K562 (cell line): ENCODE data around the gene LEPROT. TPM values are rescaled to one million over a fixed set of nuclear protein-coding genes. Genes with fewer than 3 reads are reported as not detected.

Experiments
- ATAC-seq: fragments of 200-7000 bp; cut with Tn5 transposase; 3 replicates; pipeline ENCODE4 v1.9.1; 2020; ENCODE audit warnings: moderate library complexity
- BruUV-seq: library from RNA; stranded (reverse); fragments of 400-500 nt; replicated peaks from 2 replicates; lab custom pipeline; 2021; lab: Mats Ljungman, UMichigan
- CTCF ChIA-PET: fragments of 300-600 bp; formaldehyde crosslinking; extraction: SDS; loops from one replicate; lab custom pipeline; 2021; ENCODE audit warnings: low intra/inter-chr PET ratio; lab: Yijun Ruan, JAX
- POLR2A ChIA-PET: fragments of 300-600, 350-650 bp; sonication (Branson Sonifier 250); formaldehyde crosslinking; extraction: SDS; loops from one replicate; lab custom pipeline; 2021; ENCODE audit warnings: antibody characterized with exemption, inconsistent platforms; lab: Yijun Ruan, JAX
- DNase-seq, 4 experiments: peaks; one replicate each; pipeline versions ENCODE4 v3.0.0 to v3.0.0-alpha.2; 2011 to 2018; ENCODE audit warnings: low spot score in 3 of 4, mixed read lengths in 3 of 4; ENCODE audit errors: extremely low read depth in 1 of 4
- FAIRE-seq: peaks from 2 replicates; lab custom pipeline; 2011; peaks lifted over from hg19 to GRCh38; lab: Jason Lieb, UNC
- H2AFZ ChIP-seq: 2 replicates; pipeline ENCODE4 v1.6.0; 2011; ENCODE audit warnings: low read depth, low read length, control low read depth, inconsistent platforms
- H3K27ac ChIP-seq: fragments of 200-600 bp; 3 replicates; pipeline ENCODE4 v1.8.0; 2011; ENCODE audit warnings: low read depth, mild to moderate bottlenecking, control low read depth, inconsistent platforms, low read length, moderate library complexity, mixed read lengths; ENCODE audit errors: extremely low read depth
- H3K27me3 ChIP-seq, 2 experiments: fragments of 300-600 bp in 1 of 2; 2 replicates in 1 of 2; 3 replicates in 1 of 2; pipeline versions ENCODE4 v1.6.0 to v1.8.0; 2011; ENCODE audit warnings: inconsistent platforms in 2 of 2, low read length in 2 of 2, mild to moderate bottlenecking in 1 of 2, mixed read lengths in 1 of 2, moderate library complexity in 1 of 2; ENCODE audit not compliant: control insufficient read depth in 2 of 2, insufficient read depth in 2 of 2
- H3K36me3 ChIP-seq: fragments of 300-600 bp; 3 replicates; pipeline ENCODE4 v1.8.0; 2011; ENCODE audit warnings: mild to moderate bottlenecking, low read length, inconsistent platforms; ENCODE audit not compliant: control insufficient read depth, insufficient read depth
- H3K4me1 ChIP-seq, 2 experiments: fragments of 200-600 bp in 1 of 2; replicated peaks in 1 of 2; 2 replicates in 1 of 2; 3 replicates in 1 of 2; pipeline versions ENCODE4 v1.5.1 to v1.8.0; 2011; ENCODE audit warnings: inconsistent platforms in 2 of 2, low read length in 2 of 2, mild to moderate bottlenecking in 1 of 2, mixed read lengths in 1 of 2, moderate library complexity in 1 of 2; ENCODE audit not compliant: control insufficient read depth in 2 of 2, insufficient read depth in 2 of 2
- H3K4me2 ChIP-seq: 2 replicates; pipeline ENCODE4 v1.6.1; 2011; ENCODE audit warnings: low read length, control low read depth, inconsistent platforms, mixed read lengths; ENCODE audit not compliant: insufficient read depth
- H3K4me3 ChIP-seq: fragments of 200-600 bp; sonication (generic), shearing (Covaris generic); 2 replicates; pipeline ENCODE4 v1.5.1; 2016; ENCODE audit warnings: control low read depth, inconsistent platforms
- H3K79me2 ChIP-seq: fragments of 200-600 bp; 3 replicates; pipeline ENCODE4 v1.8.0; 2011; ENCODE audit warnings: low read length, inconsistent platforms; ENCODE audit not compliant: control insufficient read depth, insufficient read depth
- H3K9ac ChIP-seq, 2 experiments: 2 replicates each; pipeline versions ENCODE4 v1.6.0 to v1.6.1; 2011; ENCODE audit warnings: low read depth in 2 of 2, low read length in 2 of 2, control low read depth in 1 of 2, inconsistent platforms in 1 of 2, mild to moderate bottlenecking in 1 of 2, mixed read lengths in 1 of 2; ENCODE audit not compliant: insufficient read depth in 1 of 2
- H3K9me1 ChIP-seq: one replicate; pipeline ENCODE4 v1.6.0; 2011; ENCODE audit warnings: inconsistent platforms, mild to moderate bottlenecking, low read length, moderate library complexity; ENCODE audit not compliant: control insufficient read depth, insufficient read depth
- H3K9me3 ChIP-seq: replicated peaks from 2 replicates; pipeline ENCODE4 v1.5.1; 2011; ENCODE audit warnings: low read depth, low read length, inconsistent platforms; ENCODE audit not compliant: control insufficient read depth, insufficient read depth
- H4K20me1 ChIP-seq: replicated peaks from 2 replicates; pipeline ENCODE4 v1.6.1; 2011; ENCODE audit warnings: low read length, inconsistent platforms, mixed read lengths; ENCODE audit not compliant: control insufficient read depth, insufficient read depth
- C11orf30 ChIP-seq: fragments of 450-650 bp; IDR thresholded peaks from 2 replicates; pipeline ENCODE4 v1.6.1; 2016; ENCODE audit warnings: low read depth, mild to moderate bottlenecking
- DIDO1 ChIP-seq: fragments of 450-650 bp; IDR thresholded peaks from 2 replicates; pipeline ENCODE4 v1.6.1; 2016; ENCODE audit warnings: low read depth, missing biosample characterization, missing genetic modification characterization
- IRF2 ChIP-seq: sonication (generic); formaldehyde crosslinking; IDR thresholded peaks from 2 replicates; pipeline ENCODE4 v1.8.1; 2022; ENCODE audit warnings: mild to moderate bottlenecking, missing genetic modification reagents
- L3MBTL2 ChIP-seq: fragments of 450-650 bp; IDR thresholded peaks from 2 replicates; pipeline ENCODE4 v1.6.1; 2016; ENCODE audit warnings: mild to moderate bottlenecking, moderate library complexity
- RB1 ChIP-seq: fragments of 450-650 bp; IDR thresholded peaks from 2 replicates; pipeline ENCODE4 v1.6.1; 2017; ENCODE audit warnings: low read depth, mild to moderate bottlenecking
- TCF7L2 ChIP-seq: fragments of 150-350 bp; IDR thresholded peaks from 2 replicates; pipeline ENCODE4 v1.6.1; 2016; ENCODE audit warnings: low read depth, mild to moderate bottlenecking, low read length, moderate library complexity
- ZBTB8A ChIP-seq: fragments of 450-650 bp; IDR thresholded peaks from 2 replicates; pipeline ENCODE4 v1.6.1; 2018; ENCODE audit warnings: mild to moderate bottlenecking, moderate library complexity; ENCODE audit not compliant: partially characterized antibody
- ZNF699 ChIP-seq: fragments of 250-450 bp; sonication (Bioruptor Pico); IDR thresholded peaks from 2 replicates; pipeline ENCODE4 v1.8.0; 2021; ENCODE audit warnings: mild to moderate bottlenecking, moderate library complexity; ENCODE audit not compliant: insufficient replicate concordance
- WGBS: fragments of 100-300 bp; shearing (Covaris generic); methylation state at CpG from one replicate; pipeline ENCODE4 v1.1.6; 2016; ENCODE audit warnings: low coverage, mixed read lengths; ENCODE audit not compliant: insufficient coverage; ENCODE audit errors: missing lambda C conversion rate; 5-methylcytosine and 5-hydroxymethylcytosine counted together
- in situ Hi-C: fragments of 300-500 bp; cut with MboI; formaldehyde crosslinking; loops from 4 replicates; pipeline ENCODE4 v1.15.0; 2018; ENCODE audit warnings: inconsistent platforms, mixed read lengths
- intact Hi-C: fragments of 100-400 bp; cut with micrococcal nuclease; formaldehyde crosslinking; loops from 2 replicates; pipeline ENCODE4 v1.14.2; 2022
- polyA plus RNA-seq, 8 experiments: library from polyadenylated mRNA; depleted of rRNA in 4 of 8; stranded (reverse) in 5 of 8; unstranded in 3 of 8; fragments of >200 nt; fragmentation: Nextera tagmentation in 2 of 8; fragmentation: Illumina TruSeq in 1 of 8; extraction: Ambion mirVana in 2 of 8; extraction: Trizol in 1 of 8; gene quantifications; 2 replicates each; pipeline versions ENCODE4 v1.2.1 to v1.2.3, GENCODE V29; 2011 to 2014; ENCODE audit warnings: inconsistent platforms in 1 of 8, missing spikeins in 1 of 8
- total RNA-seq, 7 experiments: library from RNA; depleted of rRNA in 6 of 7; stranded (reverse); fragments of >200 nt in 6 of 7; fragmentation: Illumina TruSeq in 2 of 7; extraction: Trizol in 2 of 7; gene quantifications; 2 replicates each; pipeline versions ENCODE4 v1.2.1 to v1.2.3, GENCODE V29; 2011 to 2021; ENCODE audit warnings: low replicate concordance in 1 of 7
- TF ChIP-seq, protein P1 (sequence below), 2 experiments: fragments of 450-650 bp; IDR thresholded peaks; 2 replicates each; pipeline ENCODE4 v1.6.1; 2018; ENCODE audit warnings: mild to moderate bottlenecking in 2 of 2, low read depth in 1 of 2; ENCODE audit not compliant: partially characterized antibody in 2 of 2
- TF ChIP-seq, protein P2 (sequence below): fragments of 250-450 bp; sonication (Bioruptor Pico); IDR thresholded peaks from 2 replicates; pipeline ENCODE4 v1.8.0; 2022; ENCODE audit warnings: moderate library complexity, mild to moderate bottlenecking, inconsistent platforms

LEPROT gene
- total and polyA plus RNA-seq, 9 of the 15 experiments (the other 6 are each of a cell fraction or from before 2014, with no cell fraction given): 28.1 to 97.5 (median 45.8) TPM

DNA sequence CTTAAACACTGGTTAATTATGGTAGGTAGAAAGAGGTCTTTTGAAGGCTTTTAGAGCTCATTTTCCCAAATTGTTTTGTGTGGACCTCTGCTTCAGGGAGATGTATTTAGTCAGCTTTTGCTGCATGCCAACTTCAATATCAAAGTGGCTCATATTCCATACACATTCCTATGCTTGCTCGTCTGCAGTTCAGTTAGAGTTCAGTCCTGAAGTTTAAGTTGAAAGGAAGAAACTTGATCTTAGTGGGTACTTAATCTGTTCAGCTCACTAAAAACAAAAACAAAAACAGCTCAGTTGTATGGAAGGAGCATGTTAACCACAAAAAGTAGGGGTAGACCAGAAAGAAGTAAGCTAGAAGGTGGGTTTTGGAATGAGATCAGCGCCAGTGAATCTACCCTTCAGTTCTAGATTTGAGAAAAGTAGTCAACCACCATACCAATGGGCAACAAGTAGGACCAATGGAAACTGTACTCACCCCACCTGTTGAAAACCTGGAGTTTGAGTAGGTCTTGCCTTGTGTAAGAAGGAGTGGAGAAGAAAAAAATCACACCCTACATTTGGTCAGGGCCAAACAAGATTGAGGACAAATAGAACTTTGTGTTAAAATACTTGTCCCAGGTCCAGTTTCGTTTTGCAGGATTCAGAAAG is 58.0 kb downstream of the LEPROT start (continued):
- TF ChIP-seq C11orf30 (no peak), TCF7L2 (no peak), L3MBTL2 (no peak), ZNF699 (CRISPR knock-in tag) (no peak)

DNA sequence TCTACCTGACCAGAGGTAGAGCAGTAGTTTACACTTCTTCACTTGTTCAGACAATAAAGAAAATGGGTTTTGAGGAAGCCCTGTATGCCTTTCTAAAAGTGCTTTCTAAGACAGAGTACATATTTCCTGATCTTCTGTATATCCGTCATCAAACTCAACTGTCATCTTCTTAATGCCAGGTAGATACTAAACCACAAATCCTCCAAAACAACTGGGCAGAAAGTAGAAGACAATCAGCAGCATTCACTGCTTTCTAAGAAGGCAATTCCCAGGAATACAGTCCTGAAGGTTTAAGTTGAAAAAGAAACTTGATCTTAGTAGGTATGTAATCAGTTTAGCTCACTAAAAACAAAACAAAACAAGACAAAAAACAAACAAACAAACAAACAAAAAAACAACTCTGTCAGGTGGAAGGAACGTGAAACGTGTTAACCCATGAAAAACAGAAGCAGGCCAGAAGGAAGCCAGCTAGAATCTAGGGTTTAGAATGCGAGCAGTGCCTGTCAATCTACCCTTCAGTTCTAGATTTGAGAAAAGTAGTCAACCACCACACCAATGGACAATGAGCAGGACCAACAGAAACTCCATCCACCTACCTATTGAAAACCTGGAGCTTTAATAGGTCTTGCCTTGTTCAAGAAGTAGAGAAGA is 59.2 kb downstream of the LEPROT start:
- BruUV-seq: no TSS peak
- H2AFZ ChIP-seq: no peak overlapping the region
- CTCF ChIA-PET: no interaction called here
- intact Hi-C loops: loop anchor here (2.0 to 10.0 kb wide), 4 partner anchors 47 to 1455 kb away; partner anchors contain the start of genes LEPR and LEPROT
- no peaks in the 10 kb centered on the region for H4K20me1 ChIP-seq
- peak overlapping the region; percentile 77 for H3K27ac ChIP-seq
- H3K79me2 ChIP-seq: peaks cover 63% of the 10 kb centered on the region
- H3K36me3 ChIP-seq: peaks cover 50% of the 10 kb centered on the region
- H3K4me3 ChIP-seq: peak overlapping the region; percentile 57
- DNase-seq (peak in 1 of 4 experiments; percentile 42), ATAC-seq (peak; percentile 31), FAIRE-seq (no peak)
- no peaks in the 10 kb centered on the region for H3K27me3 ChIP-seq
- WGBS: 0% methylated on average over 4 of the region's 4 CpGs
- H3K4me2 ChIP-seq: peak overlapping the region; percentile 92
- peaks cover 7 to 20% of the 10 kb centered on the region in 2 experiments; a peak in 3 of 5 replicates for H3K4me1 ChIP-seq
- POLR2A ChIA-PET: interaction anchor here (0.7 to 2.9 kb wide), 4 partner anchors 11 to 100 kb away, joined by 3 to 16 read pairs (median 10); no protein-coding TSS in a partner anchor
- H3K9me3 ChIP-seq: no peaks in the 10 kb centered on the region
- no peaks in the 10 kb centered on the region for H3K9me1 ChIP-seq
- in situ Hi-C loops: no loop called here
- peak overlapping the region; percentile 79 to 83 for H3K9ac ChIP-seq
- TF ChIP-seq IRF2: no peak
- TF ChIP-seq, protein P1, sequence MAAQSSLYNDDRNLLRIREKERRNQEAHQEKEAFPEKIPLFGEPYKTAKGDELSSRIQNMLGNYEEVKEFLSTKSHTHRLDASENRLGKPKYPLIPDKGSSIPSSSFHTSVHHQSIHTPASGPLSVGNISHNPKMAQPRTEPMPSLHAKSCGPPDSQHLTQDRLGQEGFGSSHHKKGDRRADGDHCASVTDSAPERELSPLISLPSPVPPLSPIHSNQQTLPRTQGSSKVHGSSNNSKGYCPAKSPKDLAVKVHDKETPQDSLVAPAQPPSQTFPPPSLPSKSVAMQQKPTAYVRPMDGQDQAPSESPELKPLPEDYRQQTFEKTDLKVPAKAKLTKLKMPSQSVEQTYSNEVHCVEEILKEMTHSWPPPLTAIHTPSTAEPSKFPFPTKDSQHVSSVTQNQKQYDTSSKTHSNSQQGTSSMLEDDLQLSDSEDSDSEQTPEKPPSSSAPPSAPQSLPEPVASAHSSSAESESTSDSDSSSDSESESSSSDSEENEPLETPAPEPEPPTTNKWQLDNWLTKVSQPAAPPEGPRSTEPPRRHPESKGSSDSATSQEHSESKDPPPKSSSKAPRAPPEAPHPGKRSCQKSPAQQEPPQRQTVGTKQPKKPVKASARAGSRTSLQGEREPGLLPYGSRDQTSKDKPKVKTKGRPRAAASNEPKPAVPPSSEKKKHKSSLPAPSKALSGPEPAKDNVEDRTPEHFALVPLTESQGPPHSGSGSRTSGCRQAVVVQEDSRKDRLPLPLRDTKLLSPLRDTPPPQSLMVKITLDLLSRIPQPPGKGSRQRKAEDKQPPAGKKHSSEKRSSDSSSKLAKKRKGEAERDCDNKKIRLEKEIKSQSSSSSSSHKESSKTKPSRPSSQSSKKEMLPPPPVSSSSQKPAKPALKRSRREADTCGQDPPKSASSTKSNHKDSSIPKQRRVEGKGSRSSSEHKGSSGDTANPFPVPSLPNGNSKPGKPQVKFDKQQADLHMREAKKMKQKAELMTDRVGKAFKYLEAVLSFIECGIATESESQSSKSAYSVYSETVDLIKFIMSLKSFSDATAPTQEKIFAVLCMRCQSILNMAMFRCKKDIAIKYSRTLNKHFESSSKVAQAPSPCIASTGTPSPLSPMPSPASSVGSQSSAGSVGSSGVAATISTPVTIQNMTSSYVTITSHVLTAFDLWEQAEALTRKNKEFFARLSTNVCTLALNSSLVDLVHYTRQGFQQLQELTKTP (IDR thresholded peaks at IDR 0.05; ENCODE audit: low read depth in 1 of 2, partially characterized antibody in 2 of 2): peak in 1 of 2 experiments; percentile 18
- TF ChIP-seq, protein P2, sequence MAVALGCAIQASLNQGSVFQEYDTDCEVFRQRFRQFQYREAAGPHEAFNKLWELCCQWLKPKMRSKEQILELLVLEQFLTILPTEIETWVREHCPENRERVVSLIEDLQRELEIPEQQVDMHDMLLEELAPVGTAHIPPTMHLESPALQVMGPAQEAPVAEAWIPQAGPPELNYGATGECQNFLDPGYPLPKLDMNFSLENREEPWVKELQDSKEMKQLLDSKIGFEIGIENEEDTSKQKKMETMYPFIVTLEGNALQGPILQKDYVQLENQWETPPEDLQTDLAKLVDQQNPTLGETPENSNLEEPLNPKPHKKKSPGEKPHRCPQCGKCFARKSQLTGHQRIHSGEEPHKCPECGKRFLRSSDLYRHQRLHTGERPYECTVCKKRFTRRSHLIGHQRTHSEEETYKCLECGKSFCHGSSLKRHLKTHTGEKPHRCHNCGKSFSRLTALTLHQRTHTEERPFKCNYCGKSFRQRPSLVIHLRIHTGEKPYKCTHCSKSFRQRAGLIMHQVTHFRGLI (CRISPR knock-in tag): no peak
- TF ChIP-seq ZBTB8A: no peak
- no peak for TF ChIP-seq RB1
- no peak for TF ChIP-seq DIDO1 (tag)
